H1 (cell line): ENCODE measurements around the gene ERCC3. TPM values are rescaled to one million over a fixed set of nuclear protein-coding genes. Genes with fewer than 3 reads are reported as not detected.

Source experiments
- CTCF ChIA-PET: fragments of 300-600 bp; sonication (Branson Sonifier 250); formaldehyde crosslinking; loops from one replicate; lab custom pipeline; 2021; ENCODE audit not compliant: partially characterized antibody; lab: Charles Lee
- POLR2A ChIA-PET: fragments of 300-600 bp; sonication (Branson Sonifier 250); formaldehyde crosslinking; loops from one replicate; lab custom pipeline; 2021; ENCODE audit warnings: inconsistent platforms; ENCODE audit not compliant: partially characterized antibody; lab: Charles Lee
- DNase-seq, 2 experiments: peaks; one replicate each; pipeline versions ENCODE4 v3.0.0 to v3.0.0-alpha.2; 2010 to 2022; ENCODE audit warnings: low spot score in 2 of 2, low read depth in 1 of 2, mixed read lengths in 1 of 2
- FAIRE-seq: peaks from 2 replicates; lab custom pipeline; 2011; peaks lifted over from hg19 to GRCh38; lab: Jason Lieb, UNC
- H2AFZ ChIP-seq: 2 replicates; pipeline ENCODE4 v1.8.1; 2012; ENCODE audit warnings: low read length, inconsistent platforms
- H2AK5ac ChIP-seq: 2 replicates; pipeline ENCODE4 v1.6.1; 2013; ENCODE audit warnings: low read depth, low read length
- H2BK120ac ChIP-seq: replicated peaks from 2 replicates; pipeline ENCODE3; 2013; ENCODE audit warnings: low read depth, low read length, inconsistent platforms
- H2BK12ac ChIP-seq: 2 replicates; pipeline ENCODE4 v1.6.1; 2013; ENCODE audit warnings: low read depth, low read length
- H2BK15ac ChIP-seq: 2 replicates; pipeline ENCODE4 v1.6.1; 2013; ENCODE audit warnings: low read length
- H2BK20ac ChIP-seq: 2 replicates; pipeline ENCODE4 v1.6.1; 2013; ENCODE audit warnings: low read length
- H2BK5ac ChIP-seq: 2 replicates; pipeline ENCODE4 v1.6.1; 2013; ENCODE audit warnings: low read depth, low read length
- H3K14ac ChIP-seq: 2 replicates; pipeline ENCODE4 v1.6.1; 2013; ENCODE audit warnings: inconsistent platforms; ENCODE audit not compliant: insufficient read length
- H3K18ac ChIP-seq: 2 replicates; pipeline ENCODE4 v1.6.1; 2013; ENCODE audit warnings: low read length; ENCODE audit errors: extremely low read depth
- H3K23ac ChIP-seq: 2 replicates; pipeline ENCODE4 v1.6.1; 2013; ENCODE audit warnings: inconsistent platforms; ENCODE audit not compliant: insufficient read length
- H3K23me2 ChIP-seq: 2 replicates; pipeline ENCODE4 v1.6.1; 2013; ENCODE audit warnings: low read depth, low read length
- H3K27ac ChIP-seq: 2 replicates; pipeline ENCODE4 v1.6.1; 2011; ENCODE audit warnings: low read depth, low read length, inconsistent platforms
- H3K27me3 ChIP-seq, 4 experiments: replicated peaks in 1 of 4; 1 replicate in 1 of 4; 2 replicates in 3 of 4; pipeline versions ENCODE4 v1.6.1 to v1.8.1; 2011 to 2013; ENCODE audit warnings: low read length in 3 of 4, mild to moderate bottlenecking in 3 of 4, inconsistent platforms in 2 of 4, mixed read lengths in 2 of 4, moderate library complexity in 1 of 4; ENCODE audit not compliant: control insufficient read depth in 3 of 4, insufficient read depth in 3 of 4; ENCODE audit errors: extremely low read depth in 1 of 4
- H3K36me3 ChIP-seq, 4 experiments: 2 replicates each; pipeline versions ENCODE4 v1.6.1 to v1.8.1; 2011 to 2013; ENCODE audit warnings: mild to moderate bottlenecking in 4 of 4, low read length in 3 of 4, moderate library complexity in 2 of 4, control low read depth in 1 of 4, inconsistent platforms in 1 of 4; ENCODE audit not compliant: insufficient read depth in 4 of 4, control insufficient read depth in 2 of 4
- H3K4ac ChIP-seq: replicated peaks from 2 replicates; pipeline ENCODE3; 2013; ENCODE audit warnings: low read length, low read depth, mixed read lengths, inconsistent platforms; ENCODE audit not compliant: insufficient read length
- H3K4me1 ChIP-seq, 4 experiments: replicated peaks in 1 of 4; 1 replicate in 1 of 4; 2 replicates in 3 of 4; pipeline versions ENCODE4 v1.6.1 to v1.8.1; 2011 to 2013; ENCODE audit warnings: low read length in 3 of 4, inconsistent platforms in 2 of 4, mixed read lengths in 1 of 4; ENCODE audit not compliant: insufficient read depth in 4 of 4, control insufficient read depth in 3 of 4
- H3K4me2 ChIP-seq, 2 experiments: 2 replicates each; pipeline versions ENCODE4 v1.6.1 to v1.8.1; 2011 to 2013; ENCODE audit warnings: low read depth in 2 of 2, low read length in 2 of 2, control low read depth in 1 of 2, inconsistent platforms in 1 of 2, mild to moderate bottlenecking in 1 of 2; ENCODE audit not compliant: insufficient read depth in 1 of 2
- H3K4me3 ChIP-seq, 4 experiments: fragments of 200-600, 300-600 bp in 1 of 4; sonication (generic), shearing (Covaris generic), sonication (Bioruptor Twin) in 1 of 4; 2 replicates each; pipeline versions ENCODE4 v1.5.1 to v1.8.1; 2011 to 2016; ENCODE audit warnings: low read length in 4 of 4, low read depth in 3 of 4, control low read depth in 2 of 4, inconsistent platforms in 2 of 4, mild to moderate bottlenecking in 2 of 4, mixed read lengths in 1 of 4, moderate library complexity in 1 of 4; ENCODE audit not compliant: insufficient read depth in 2 of 4; ENCODE audit errors: extremely low read depth in 1 of 4
- H3K56ac ChIP-seq: replicated peaks from 2 replicates; pipeline ENCODE3; 2013; ENCODE audit warnings: low read depth, mild to moderate bottlenecking, mixed read lengths, low read length, inconsistent platforms; ENCODE audit not compliant: insufficient read length
- H3K79me1 ChIP-seq: 2 replicates; pipeline ENCODE4 v1.6.1; 2013; ENCODE audit warnings: low read depth, low read length, control low read depth
- H3K79me2 ChIP-seq, 2 experiments: 2 replicates each; pipeline versions ENCODE4 v1.6.1 to v1.8.1; 2012 to 2013; ENCODE audit warnings: low read length in 2 of 2, mild to moderate bottlenecking in 2 of 2, inconsistent platforms in 1 of 2; ENCODE audit not compliant: insufficient read depth in 2 of 2, control insufficient read depth in 1 of 2
- H3K9ac ChIP-seq, 4 experiments: replicated peaks in 1 of 4; 1 replicate in 1 of 4; 2 replicates in 3 of 4; pipeline versions ENCODE4 v1.6.1 to v1.8.1; 2011 to 2013; ENCODE audit warnings: low read depth in 3 of 4, low read length in 3 of 4, control low read depth in 2 of 4, mild to moderate bottlenecking in 2 of 4, moderate library complexity in 2 of 4, inconsistent platforms in 1 of 4; ENCODE audit errors: extremely low read depth in 1 of 4
- H3K9me3 ChIP-seq, 2 experiments: 2 replicates each; pipeline versions ENCODE4 v1.6.1 to v1.8.1; 2012 to 2013; ENCODE audit warnings: mild to moderate bottlenecking in 2 of 2, moderate library complexity in 2 of 2, control low read depth in 1 of 2, inconsistent platforms in 1 of 2, low read depth in 1 of 2, low read length in 1 of 2, mixed read lengths in 1 of 2; ENCODE audit not compliant: insufficient read depth in 2 of 2
- H4K20me1 ChIP-seq, 2 experiments: replicated peaks in 1 of 2; 2 replicates each; pipeline versions ENCODE3 to v1.8.1; 2011 to 2013; ENCODE audit warnings: inconsistent platforms in 2 of 2, low read length in 2 of 2, mild to moderate bottlenecking in 1 of 2; ENCODE audit not compliant: insufficient read depth in 2 of 2, control insufficient read depth in 1 of 2
- H4K5ac ChIP-seq: 2 replicates; pipeline ENCODE4 v1.6.1; 2013; ENCODE audit warnings: low read length, low read depth, mixed read lengths, inconsistent platforms; ENCODE audit not compliant: insufficient read length
- H4K8ac ChIP-seq: 2 replicates; pipeline ENCODE4 v1.8.0; 2013; ENCODE audit warnings: mild to moderate bottlenecking, moderate library complexity, low read length, inconsistent platforms; ENCODE audit not compliant: insufficient read depth; ENCODE audit errors: extremely low read depth
- H4K91ac ChIP-seq: replicated peaks from 2 replicates; pipeline ENCODE3; 2013; ENCODE audit warnings: low read length, mixed read lengths, inconsistent platforms; ENCODE audit not compliant: insufficient read length
- CHD2 ChIP-seq: IDR thresholded peaks from 2 replicates; pipeline ENCODE4 v1.6.1; 2012; ENCODE audit warnings: low read length, improper control_type of control experiment
- SAP30 ChIP-seq: fragments of 300-600 bp; sonication (generic); IDR thresholded peaks from 2 replicates; pipeline ENCODE4 v1.7.1; 2012; ENCODE audit warnings: low read length, moderate library complexity, mild to moderate bottlenecking, inconsistent platforms; ENCODE audit not compliant: insufficient read depth, insufficient replicate concordance
- WGBS, 2 experiments: shearing (Covaris generic) in 1 of 2; methylation state at CpG; one replicate each; pipeline versions ENCODE4 v1.1.6 to v1.1.7; 2013 to 2015; ENCODE audit warnings: low lambda C conversion rate in 2 of 2, mixed read lengths in 2 of 2, inconsistent platforms in 1 of 2, low coverage in 1 of 2, missing lambda C conversion rate in 1 of 2; ENCODE audit not compliant: insufficient replicate concordance in 2 of 2, insufficient coverage in 1 of 2, insufficient read length in 1 of 2; ENCODE audit errors: extremely low coverage in 1 of 2, missing lambda C conversion rate in 1 of 2; 5-methylcytosine and 5-hydroxymethylcytosine counted together
- polyA plus RNA-seq, 7 experiments: library from polyadenylated mRNA; depleted of rRNA in 3 of 7; stranded (reverse) in 5 of 7; unstranded in 2 of 7; fragments of >200 nt in 5 of 7; fragments of 200-250 nt in 2 of 7; gene quantifications; 1 replicate in 5 of 7; 2 replicates in 1 of 7; 4 replicates in 1 of 7; pipeline versions ENCODE4 v1.2.1 to v1.2.3, GENCODE V29; 2011 to 2013; ENCODE audit warnings: missing spikeins in 2 of 7, mixed read lengths in 2 of 7
- total RNA-seq: library from RNA; stranded (reverse); fragmentation: NEBNext Ultra II Directional; extraction: Animal tissue kit (Norgen Biotek cat#: 25700); gene quantifications from 2 replicates; pipeline ENCODE4 v1.2.1, GENCODE V29; 2021
- TF ChIP-seq, protein P1 (sequence below): IDR thresholded peaks from 2 replicates; pipeline ENCODE4 v1.6.1; 2012; ENCODE audit warnings: inconsistent platforms

ERCC3 gene
- total and polyA plus RNA-seq, 2 of the 8 experiments (the other 6 are each of a cell fraction or from before 2014, with no cell fraction given) = 41.8 to 48.9 TPM

- TF ChIP-seq, protein P1, sequence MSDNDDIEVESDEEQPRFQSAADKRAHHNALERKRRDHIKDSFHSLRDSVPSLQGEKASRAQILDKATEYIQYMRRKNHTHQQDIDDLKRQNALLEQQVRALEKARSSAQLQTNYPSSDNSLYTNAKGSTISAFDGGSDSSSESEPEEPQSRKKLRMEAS = no peak
- TF ChIP-seq CHD2 (no peak), SAP30 (no peak)
- H4K20me1 ChIP-seq = no peaks in the 10 kb centered on the region
- no peak overlapping the region for H2AFZ ChIP-seq
- H3K4ac ChIP-seq = no peak overlapping the region
- no peak overlapping the region for H2AK5ac ChIP-seq
- no peak overlapping the region for H4K5ac ChIP-seq
- FAIRE-seq = no peak
- no peaks in the 10 kb centered on the region for H3K27me3 ChIP-seq
- POLR2A ChIA-PET = no interaction called here
- H3K9me3 ChIP-seq = no peaks in the 10 kb centered on the region
- H3K4me1 ChIP-seq = no peaks in the 10 kb centered on the region
- H4K8ac ChIP-seq = no peak overlapping the region; the same call in 1 of the 2 replicates
- H3K18ac ChIP-seq = no peak overlapping the region
- no peak overlapping the region for H3K27ac ChIP-seq
- H2BK5ac ChIP-seq = no peak overlapping the region
- no peaks in the 10 kb centered on the region for H3K79me1 ChIP-seq
- H2BK20ac ChIP-seq = no peak overlapping the region
- H3K79me2 ChIP-seq = no peaks in the 10 kb centered on the region
- no peaks in the 10 kb centered on the region for H3K36me3 ChIP-seq
- H3K4me3 ChIP-seq = no peak overlapping the region
- H3K23me2 ChIP-seq = no peaks in the 10 kb centered on the region
- no peak overlapping the region for H4K91ac ChIP-seq
- no peak overlapping the region for H2BK120ac ChIP-seq
- 89% methylated on average over 10 of the region's 10 CpGs; no CpG with 5 or more reads in 1 of the 2 experiments for WGBS, 2 experiments
- DNase-seq = no peak
- no peak overlapping the region for H2BK12ac ChIP-seq
- no peak overlapping the region for H2BK15ac ChIP-seq
- CTCF ChIA-PET = interaction anchor here (0.7 to 1.2 kb wide), 2 partner anchors 47 to 159 kb away, joined by 3 to 4 read pairs; no protein-coding TSS in a partner anchor
- no peak overlapping the region for H3K4me2 ChIP-seq
- H3K9ac ChIP-seq = no peak overlapping the region
- no peak overlapping the region for H3K14ac ChIP-seq
- no peak overlapping the region for H3K23ac ChIP-seq
- no peak overlapping the region for H3K56ac ChIP-seq
Observed at GRCh38 chr2:127226520-127227263, 67.3 kb downstream of the ERCC3 start.
